Activated naive CD8-positive, alpha-beta T cell treated with anti-CD3 and anti-CD28 coated beads, Interleukin-2, amount 10 ng/mL, durations not matched to agents 7 days and 5 days (primary cell): ENCODE results near the gene MMP20. TPM values are rescaled to one million over a fixed set of nuclear protein-coding genes. Genes with fewer than 3 reads are reported as not detected.

Source experiments
- ATAC-seq: fragments of 150-1000 bp; cut with Tn5 transposase; one replicate; pipeline ENCODE4 v1.10.0; 2021; ENCODE audit warnings: low read depth, moderate library complexity
- POLR2A ChIA-PET: fragments of 350-600 bp; sonication (Branson Sonifier 250); formaldehyde crosslinking; loops from one replicate; lab custom pipeline; 2021; ENCODE audit warnings: antibody characterized with exemption; lab: Charles Lee
- DNase-seq: peaks from one replicate; pipeline ENCODE4 v3.0.0; 2021
- H3K27ac Mint-ChIP-seq: one replicate; pipeline ENCODE4 v1.8.0; 2022; ENCODE audit warnings: mild to moderate bottlenecking, mixed read lengths
- H3K27me3 Mint-ChIP-seq: one replicate; pipeline ENCODE4 v1.8.0; 2022; ENCODE audit warnings: mild to moderate bottlenecking, moderate library complexity, mixed read lengths
- H3K36me3 Mint-ChIP-seq: one replicate; pipeline ENCODE4 v1.8.0; 2021; ENCODE audit warnings: mild to moderate bottlenecking, mixed read lengths
- H3K4me1 Mint-ChIP-seq: one replicate; pipeline ENCODE4 v1.8.0; 2021; ENCODE audit warnings: mixed read lengths
- H3K4me3 Mint-ChIP-seq: one replicate; pipeline ENCODE4 v1.8.0; 2022; ENCODE audit warnings: mild to moderate bottlenecking, moderate library complexity, mixed read lengths
- H3K9me3 Mint-ChIP-seq: one replicate; pipeline ENCODE4 v1.8.0; 2021; ENCODE audit warnings: mixed read lengths
- total RNA-seq, 2 experiments: library from RNA; stranded (reverse); gene quantifications; one replicate each; pipeline ENCODE4 v1.2.3, GENCODE V29; 2021

MMP20 gene
- total RNA-seq, 2 experiments from 2014 or later = not detected

GRCh38 chr11:102577182-102577581, 48.0 kb downstream of the MMP20 start:
- DNase-seq = no peak
- Mint-ChIP-seq H3K27me3 (no peaks in the 10 kb centered on the region), H3K4me1 (peaks cover 22% of the 10 kb centered on the region), H3K4me3 (peak overlapping the region; percentile 59), H3K36me3 (peaks cover 13% of the 10 kb centered on the region), H3K9me3 (peaks cover 7% of the 10 kb centered on the region), H3K27ac (peak overlapping the region; percentile 33)
- POLR2A ChIA-PET = interaction anchor here (0.6 kb wide), 1 partner anchor 111 kb away, joined by 3 read pairs; no protein-coding TSS in a partner anchor
- peak; percentile 68 for ATAC-seq

GRCh38 chr11:102576350-102576749, 48.8 kb downstream of the MMP20 start:
- H3K36me3 Mint-ChIP-seq = peaks cover 15% of the 10 kb centered on the region
- no peak for DNase-seq
- peaks cover 23% of the 10 kb centered on the region for H3K4me1 Mint-ChIP-seq

GRCh38 chr11:102575012-102575411, 50.1 kb downstream of the MMP20 start:
- Mint-ChIP-seq H3K4me3 (no peak overlapping the region), H3K27me3 (no peaks in the 10 kb centered on the region), H3K9me3 (peaks cover 15% of the 10 kb centered on the region), H3K27ac (no peak overlapping the region), H3K36me3 (peaks cover 15% of the 10 kb centered on the region), H3K4me1 (peaks cover 21% of the 10 kb centered on the region)
- ATAC-seq (no peak), DNase-seq (no peak)
- POLR2A ChIA-PET = no interaction called here

More at GRCh38 chr11:102576350-102576749, 48.8 kb downstream of the MMP20 start:
- peak; percentile 56 for ATAC-seq
- H3K27ac Mint-ChIP-seq = peak overlapping the region; percentile 30
- no peaks in the 10 kb centered on the region for H3K27me3 Mint-ChIP-seq
- POLR2A ChIA-PET = interaction anchor here (0.5 kb wide), 1 partner anchor 13 kb away, joined by 4 read pairs; no protein-coding TSS in a partner anchor
- peak overlapping the region; percentile 8 for H3K4me3 Mint-ChIP-seq
- peaks cover 15% of the 10 kb centered on the region for H3K9me3 Mint-ChIP-seq

- peaks cover 21% of the 10 kb centered on the region for H3K4me1 Mint-ChIP-seq
- H3K36me3 Mint-ChIP-seq = peaks cover 23% of the 10 kb centered on the region
- POLR2A ChIA-PET = no interaction called here
- DNase-seq (no peak), ATAC-seq (no peak)
- no peak overlapping the region for H3K27ac Mint-ChIP-seq
- peaks cover 22% of the 10 kb centered on the region for H3K9me3 Mint-ChIP-seq
- H3K4me3 Mint-ChIP-seq = no peak overlapping the region
- H3K27me3 Mint-ChIP-seq = no peaks in the 10 kb centered on the region
Observed at GRCh38 chr11:102573851-102574250, 51.3 kb downstream of the MMP20 start.

- POLR2A ChIA-PET = no interaction called here
- Mint-ChIP-seq H3K4me1 (peaks cover 20% of the 10 kb centered on the region), H3K4me3 (no peak overlapping the region), H3K9me3 (peaks cover 28% of the 10 kb centered on the region), H3K27me3 (no peaks in the 10 kb centered on the region), H3K36me3 (peaks cover 29% of the 10 kb centered on the region), H3K27ac (no peak overlapping the region)
- ATAC-seq (no peak), DNase-seq (no peak)
Observed at GRCh38 chr11:102572554-102573220, 52.4 kb downstream of the MMP20 start.

- POLR2A ChIA-PET = no interaction called here
- Mint-ChIP-seq H3K4me1 (peaks cover 3% of the 10 kb centered on the region), H3K9me3 (peaks cover 31% of the 10 kb centered on the region), H3K27me3 (no peaks in the 10 kb centered on the region), H3K36me3 (peaks cover 30% of the 10 kb centered on the region), H3K4me3 (no peak overlapping the region), H3K27ac (no peak overlapping the region)
- DNase-seq (no peak), ATAC-seq (no peak)
Observed at GRCh38 chr11:102568851-102569250, 56.3 kb downstream of the MMP20 start.

- peaks cover 24% of the 10 kb centered on the region for H3K4me1 Mint-ChIP-seq
- no peak overlapping the region for H3K27ac Mint-ChIP-seq
- POLR2A ChIA-PET = no interaction called here
- no peak overlapping the region for H3K4me3 Mint-ChIP-seq
- H3K9me3 Mint-ChIP-seq = peaks cover 19% of the 10 kb centered on the region
- DNase-seq (no peak), ATAC-seq (no peak)
- H3K36me3 Mint-ChIP-seq = peaks cover 29% of the 10 kb centered on the region
- H3K27me3 Mint-ChIP-seq = no peaks in the 10 kb centered on the region
Observed at GRCh38 chr11:102566112-102566511, 59.0 kb downstream of the MMP20 start.

- H3K27me3 Mint-ChIP-seq = no peaks in the 10 kb centered on the region
- no peak for DNase-seq
- POLR2A ChIA-PET = no interaction called here
- peaks cover 27% of the 10 kb centered on the region for H3K36me3 Mint-ChIP-seq
- H3K27ac Mint-ChIP-seq = peak overlapping the region; percentile 7
- no peak overlapping the region for H3K4me3 Mint-ChIP-seq
- H3K4me1 Mint-ChIP-seq = peaks cover 40% of the 10 kb centered on the region
- peaks cover 13% of the 10 kb centered on the region for H3K9me3 Mint-ChIP-seq
- peak; percentile 56 for ATAC-seq
Observed at GRCh38 chr11:102564110-102564509, 61.0 kb downstream of the MMP20 start.

GRCh38 chr11:102561636-102562035, 63.5 kb downstream of the MMP20 start:
- Mint-ChIP-seq H3K27me3 (no peaks in the 10 kb centered on the region), H3K4me1 (peaks cover 42% of the 10 kb centered on the region), H3K36me3 (peaks cover 15% of the 10 kb centered on the region), H3K4me3 (peak overlapping the region; percentile 68), H3K27ac (peak overlapping the region; percentile 90), H3K9me3 (no peaks in the 10 kb centered on the region)
- DNase-seq (no peak), ATAC-seq (no peak)
- POLR2A ChIA-PET = no interaction called here

- DNase-seq = no peak
- POLR2A ChIA-PET = no interaction called here
Observed at GRCh38 chr11:102560555-102561011, 64.5 kb downstream of the MMP20 start.

GRCh38 chr11:102559839-102560238, 65.3 kb downstream of the MMP20 start:
- H3K27ac Mint-ChIP-seq = peak overlapping the region; percentile 96
- peaks cover 10% of the 10 kb centered on the region for H3K36me3 Mint-ChIP-seq
- peak overlapping the region; percentile 63 for H3K4me3 Mint-ChIP-seq
- no peak for DNase-seq
- ATAC-seq = peak; percentile 62
- no peaks in the 10 kb centered on the region for H3K27me3 Mint-ChIP-seq
- peaks cover 42% of the 10 kb centered on the region for H3K4me1 Mint-ChIP-seq
- POLR2A ChIA-PET = interaction anchor here (0.6 to 1.0 kb wide), 2 partner anchors 53 to 108 kb away, joined by 3 read pairs; no protein-coding TSS in a partner anchor
- H3K9me3 Mint-ChIP-seq = no peaks in the 10 kb centered on the region

More at GRCh38 chr11:102560555-102561011, 64.5 kb downstream of the MMP20 start:
- Mint-ChIP-seq H3K27me3 (no peaks in the 10 kb centered on the region), H3K36me3 (peaks cover 10% of the 10 kb centered on the region), H3K4me1 (peaks cover 42% of the 10 kb centered on the region), H3K27ac (peak overlapping the region; percentile 96), H3K4me3 (peak overlapping the region; percentile 82), H3K9me3 (no peaks in the 10 kb centered on the region)
- ATAC-seq = peak; percentile 70

GRCh38 chr11:102555091-102555490, 70.0 kb downstream of the MMP20 start:
- H3K4me3 Mint-ChIP-seq = no peak overlapping the region
- H3K27me3 Mint-ChIP-seq = no peaks in the 10 kb centered on the region
- POLR2A ChIA-PET = no interaction called here
- DNase-seq (no peak), ATAC-seq (no peak)
- H3K36me3 Mint-ChIP-seq = peaks cover 8% of the 10 kb centered on the region
- H3K9me3 Mint-ChIP-seq = no peaks in the 10 kb centered on the region
- H3K4me1 Mint-ChIP-seq = peaks cover 10% of the 10 kb centered on the region
- H3K27ac Mint-ChIP-seq = no peak overlapping the region

- Mint-ChIP-seq H3K9me3 (no peaks in the 10 kb centered on the region), H3K27me3 (no peaks in the 10 kb centered on the region), H3K4me1 (no peaks in the 10 kb centered on the region), H3K27ac (no peak overlapping the region), H3K4me3 (no peak overlapping the region), H3K36me3 (peaks cover 3% of the 10 kb centered on the region)
- DNase-seq = no peak
- ATAC-seq = no peak
- POLR2A ChIA-PET = no interaction called here
Observed at GRCh38 chr11:102553835-102554282, 71.3 kb downstream of the MMP20 start.
